Head of caudate nucleus (tissue), 42 donors: ENCODE measurements around the gene TXNDC2.

Experiments used
- DNase-seq, 42 donors: peaks; one replicate each; pipeline versions ENCODE4 v3.0.0 to v3.0.0-alpha.2; 2020 to 2021; ENCODE audit warnings: mixed read lengths in 7 of 42
- intact Hi-C: fragments of 100-400 bp; cut with DNase I; formaldehyde crosslinking; loops from one replicate; pipeline ENCODE4 v1.15.0; 2022

The TXNDC2 gene

GRCh38 chr18:9922592-9923311, 37.0 kb downstream of the TXNDC2 start:
- intact Hi-C loops, result no loop called here
- no peak for DNase-seq

- DNase-seq, result no peak
- intact Hi-C loops, result no loop called here
Observed at GRCh38 chr18:9924371-9924943, 38.7 kb downstream of the TXNDC2 start.

- intact Hi-C loops, result no loop called here
- no peak for DNase-seq
Observed at GRCh38 chr18:9925369-9925768, 39.6 kb downstream of the TXNDC2 start.

- intact Hi-C loops, result no loop called here
- no peak for DNase-seq
Observed at GRCh38 chr18:9925795-9926194, 40.0 kb downstream of the TXNDC2 start.

GRCh38 chr18:9926223-9926894, 40.6 kb downstream of the TXNDC2 start:
- intact Hi-C loops, result no loop called here
- DNase-seq, result no peak

- DNase-seq, result no peak
- intact Hi-C loops, result no loop called here
Observed at GRCh38 chr18:9926977-9927376, 41.2 kb downstream of the TXNDC2 start.

- intact Hi-C loops, result no loop called here
- no peak for DNase-seq
Observed at GRCh38 chr18:9927392-9928063, 41.8 kb downstream of the TXNDC2 start.

- intact Hi-C loops, result no loop called here
- DNase-seq, result no peak
Observed at GRCh38 chr18:9928646-9929259, 43.0 kb downstream of the TXNDC2 start.

GRCh38 chr18:9930299-9930884, 44.6 kb downstream of the TXNDC2 start:
- DNase-seq, result no peak
- intact Hi-C loops, result no loop called here

- no peak for DNase-seq
- intact Hi-C loops, result no loop called here
Observed at GRCh38 chr18:9931146-9931545, 45.4 kb downstream of the TXNDC2 start.

GRCh38 chr18:9931678-9932077, 45.9 kb downstream of the TXNDC2 start:
- no peak for DNase-seq
- intact Hi-C loops, result no loop called here

GRCh38 chr18:9933865-9934264, 48.1 kb downstream of the TXNDC2 start:
- intact Hi-C loops, result no loop called here
- DNase-seq, result no peak

- intact Hi-C loops, result no loop called here
- DNase-seq, result no peak
Observed at GRCh38 chr18:9934274-9934673, 48.5 kb downstream of the TXNDC2 start.
